Thyroid gland (tissue), 4 donors: Measurements from ENCODE around the gene RILP.
A peak's percentile ranks its signal among the peaks of the same experiment; 100 is the strongest.

Experiments
- CTCF ChIP-seq, 6 experiments: fragments of 200-600 bp in 3 of 6; fragments of 450-650 bp in 3 of 6; sonication (generic) in 3 of 6; IDR thresholded peaks; one replicate each; pipeline ENCODE4 v1.5.1; 2016 to 2019; ENCODE audit warnings: antibody characterized with exemption in 6 of 6, mild to moderate bottlenecking in 2 of 6, inconsistent platforms in 1 of 6, moderate library complexity in 1 of 6
- POLR2A ChIP-seq, 2 donors: fragments of 450-650 bp; IDR thresholded peaks; one replicate each; pipeline ENCODE4 v1.6.1; 2017; ENCODE audit warnings: antibody characterized with exemption in 2 of 2, mild to moderate bottlenecking in 2 of 2, moderate library complexity in 1 of 2

- no peak for TF ChIP-seq CTCF (IDR thresholded peaks at IDR 0.05)
- peak; percentile 79 to 97 for TF ChIP-seq POLR2A (IDR thresholded peaks at IDR 0.05)
These were observed 34.9 kb upstream of the RILP start, which contains the start of gene PRPF8 for GRCh38 chr17:1684378-1685189.
